ENCODE data around the gene NUP188. TPM values are rescaled to one million over a fixed set of nuclear protein-coding genes. Genes with fewer than 3 reads are reported as not detected.

The NUP188 gene
- total RNA-seq, 1 donor from 2014 or later: 49.8 TPM

DNA sequence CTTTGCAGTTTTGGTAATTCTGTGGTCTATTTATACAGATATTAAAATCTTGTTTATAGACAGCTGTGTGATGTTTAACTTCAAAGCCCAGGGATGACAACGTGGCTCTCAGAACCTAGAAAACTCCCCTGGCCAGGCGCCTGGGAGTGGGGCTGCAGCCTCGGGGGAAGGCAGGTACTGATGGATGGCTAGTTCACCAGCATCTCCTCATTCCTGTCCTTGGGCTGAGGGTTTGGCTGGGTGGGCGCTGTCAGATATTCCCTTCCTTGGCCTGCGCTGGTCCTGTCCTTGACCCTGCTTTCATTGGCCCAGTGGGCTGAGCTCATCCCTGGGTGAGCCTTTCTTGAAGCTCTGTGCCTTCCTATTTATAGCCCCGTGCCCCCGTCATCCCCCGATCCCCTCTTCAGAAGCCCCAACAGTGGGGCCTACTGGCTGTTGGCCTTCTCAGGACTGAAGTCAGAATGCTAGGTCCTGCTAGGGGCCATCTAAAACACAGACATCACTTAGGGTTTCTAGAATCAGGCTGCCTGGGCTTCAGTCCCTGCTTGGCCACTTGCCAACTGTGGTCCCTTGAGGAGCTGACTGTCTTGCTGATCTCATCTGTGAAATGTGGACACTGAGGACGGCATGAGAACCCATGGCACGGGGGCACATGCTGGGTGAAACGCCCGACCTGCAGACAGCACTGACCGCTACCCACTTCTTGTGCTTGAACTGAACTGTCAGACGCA lies 59.7 kb downstream of the NUP188 start:
- DNase-seq: no peak

DNA sequence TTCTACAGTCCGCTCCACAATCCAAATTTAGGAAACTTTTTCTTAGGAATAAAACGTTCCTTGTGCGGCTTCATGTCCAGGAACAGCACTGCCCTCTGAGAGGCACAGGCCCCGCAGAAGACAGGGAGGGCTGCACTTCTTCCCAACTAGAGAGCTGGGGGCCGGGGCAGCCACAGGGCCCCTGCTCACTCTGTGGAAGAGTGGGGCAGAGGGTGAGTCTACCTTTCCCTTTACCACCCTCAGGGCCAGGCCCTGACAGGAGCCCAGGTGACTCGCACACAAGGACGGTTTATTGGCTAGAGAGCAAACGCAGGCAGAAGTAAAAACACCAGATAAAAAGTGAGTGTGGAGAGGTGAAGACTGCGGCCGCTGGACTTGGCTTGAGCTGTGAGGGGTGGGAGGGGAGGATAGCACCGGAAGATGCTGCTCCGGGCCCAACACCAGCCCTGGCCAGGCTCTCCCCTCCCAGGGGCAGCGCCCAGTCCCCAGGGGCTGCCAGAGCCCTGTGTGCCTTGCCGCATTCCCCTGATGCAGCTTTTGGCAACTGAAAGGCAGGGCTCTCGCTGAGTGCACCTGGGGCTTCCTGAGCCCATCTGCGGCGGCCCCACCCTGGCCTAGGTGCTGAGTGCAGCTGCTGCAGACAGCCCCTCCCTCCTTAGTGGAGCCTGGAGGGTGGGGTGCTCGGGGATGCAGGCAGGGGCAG lies 60.4 kb downstream of the NUP188 start:
- no peak for DNase-seq

- no peak for DNase-seq
Measured at GRCh38 chr9:129008469-129008965, 61.0 kb downstream of the NUP188 start.

DNA sequence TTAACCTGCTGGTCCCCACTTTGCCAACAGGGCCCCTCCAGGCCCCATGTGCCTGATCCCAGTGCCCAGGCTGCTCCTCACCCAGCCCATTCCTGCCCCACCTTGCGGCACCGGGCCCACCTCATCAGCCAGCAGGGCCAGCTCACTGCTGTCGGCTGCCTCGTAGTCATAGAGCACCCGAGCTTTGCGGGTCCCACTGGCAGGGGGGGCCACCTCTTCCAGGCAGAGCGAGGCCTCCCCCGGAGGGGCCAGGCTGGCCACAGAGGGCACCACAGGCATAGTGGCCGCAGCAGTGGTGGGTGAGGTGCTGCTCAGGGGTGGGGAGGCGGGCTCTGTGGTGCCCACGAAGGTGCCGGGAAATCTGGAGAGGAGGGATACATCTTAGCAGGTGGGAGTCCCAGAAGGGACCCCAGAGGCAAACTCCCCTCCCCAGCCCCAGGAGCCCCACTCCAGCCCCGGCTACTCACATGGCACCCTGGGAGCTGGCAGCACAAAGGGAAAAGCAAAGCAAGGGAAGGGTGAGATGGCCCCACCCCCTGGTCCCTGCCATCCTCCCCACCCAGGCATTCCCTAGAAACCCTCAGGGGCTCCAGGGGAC lies 61.6 kb downstream of the NUP188 start:
- DNase-seq: no peak

GRCh38 chr9:129009584-129010141 lies 62.2 kb downstream of the NUP188 start:
- no peak for DNase-seq

- DNase-seq: no peak
Measured at GRCh38 chr9:129010267-129010975, 62.9 kb downstream of the NUP188 start.

- DNase-seq: no peak
Measured at GRCh38 chr9:129011170-129011569, 63.7 kb downstream of the NUP188 start.

DNA sequence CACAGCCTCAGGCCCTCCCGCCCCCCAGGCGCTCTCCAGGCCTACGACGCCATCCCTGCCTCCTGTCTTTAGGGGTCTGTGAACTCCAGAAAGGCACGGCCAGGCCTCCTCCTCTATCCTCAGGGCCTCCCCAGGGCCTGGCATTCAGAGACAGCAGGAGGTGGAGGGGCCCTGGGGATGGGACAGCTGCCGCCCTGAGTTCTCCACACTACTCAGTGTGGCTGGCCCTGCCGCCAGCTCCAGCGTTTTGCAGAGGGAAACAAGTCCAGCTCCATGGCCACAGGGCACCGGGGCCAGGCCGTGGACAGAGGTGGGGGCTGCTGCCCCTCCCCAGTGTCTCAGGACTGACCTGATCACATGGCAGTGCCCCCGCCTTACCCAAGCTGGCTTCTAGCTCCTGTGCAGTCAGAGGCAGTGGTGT lies 64.3 kb downstream of the NUP188 start:
- DNase-seq: no peak

DNA sequence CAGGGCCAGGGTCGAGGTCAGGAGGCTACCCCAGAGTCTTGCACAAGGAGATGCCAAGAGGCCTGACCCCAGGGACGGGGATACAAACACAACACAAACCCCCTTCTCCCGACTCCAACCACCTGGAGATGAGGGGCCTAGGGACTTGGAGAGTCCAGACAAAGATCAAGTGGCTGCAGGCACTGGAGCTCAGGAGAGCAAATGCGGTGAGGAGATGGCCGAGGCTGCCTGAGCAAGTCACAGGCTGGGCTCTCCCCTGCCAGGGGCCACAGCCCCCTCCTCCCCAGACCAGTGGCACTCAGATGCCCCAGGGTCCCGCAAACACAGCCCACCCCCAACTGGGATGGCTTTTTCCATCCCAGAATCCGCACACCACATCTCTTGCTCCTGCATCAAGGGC lies 64.8 kb downstream of the NUP188 start:
- no peak for DNase-seq

- no peak for DNase-seq
Measured at GRCh38 chr9:129012893-129013448, 65.5 kb downstream of the NUP188 start.

GRCh38 chr9:129013674-129014073 lies 66.2 kb downstream of the NUP188 start:
- no peak for DNase-seq

DNA sequence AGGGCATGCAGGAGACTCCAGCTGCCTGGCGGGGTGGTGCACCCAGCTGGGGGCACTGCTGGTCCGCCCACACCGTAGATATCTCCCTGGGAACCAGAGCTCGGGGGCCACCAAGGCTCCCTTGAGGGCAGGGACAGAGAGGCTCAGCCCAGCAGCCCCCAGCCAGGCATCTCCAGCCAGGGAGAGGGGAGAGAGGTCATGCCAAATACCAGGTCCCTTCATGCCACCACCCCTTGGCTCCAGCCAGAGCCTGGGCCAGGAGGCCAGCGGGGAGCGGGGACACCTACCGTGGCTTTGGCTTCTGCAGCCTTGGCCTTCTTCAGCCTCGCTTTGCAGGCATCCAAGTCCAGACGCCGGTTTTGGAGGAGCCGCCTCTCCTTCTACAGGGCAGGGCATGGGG lies 66.6 kb downstream of the NUP188 start:
- DNase-seq: no peak

GRCh38 chr9:129014608-129015007 lies 67.1 kb downstream of the NUP188 start:
- DNase-seq: no peak

DNA sequence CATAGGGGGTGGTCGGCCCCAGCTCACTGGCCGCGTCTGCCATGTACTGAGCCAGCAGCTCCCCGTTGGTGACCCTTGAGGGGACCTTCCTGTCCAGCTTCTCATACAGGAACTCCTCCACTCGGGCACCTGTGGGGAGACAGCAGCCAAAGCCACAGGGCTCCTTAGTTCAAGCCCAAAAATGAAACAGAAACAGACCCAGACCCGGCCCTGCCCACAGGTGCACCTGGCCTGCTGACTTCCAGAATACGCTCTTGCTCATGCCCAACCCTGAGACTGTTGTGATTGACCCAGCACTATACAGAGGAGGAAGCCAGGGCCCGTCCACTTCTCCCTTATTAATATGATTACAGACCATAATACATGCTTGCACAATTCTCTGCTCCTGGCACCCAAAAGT lies 73.6 kb downstream of the NUP188 start:
- no peak for DNase-seq

- DNase-seq: no peak
Measured at GRCh38 chr9:129022037-129022436, 74.5 kb downstream of the NUP188 start.

DNA sequence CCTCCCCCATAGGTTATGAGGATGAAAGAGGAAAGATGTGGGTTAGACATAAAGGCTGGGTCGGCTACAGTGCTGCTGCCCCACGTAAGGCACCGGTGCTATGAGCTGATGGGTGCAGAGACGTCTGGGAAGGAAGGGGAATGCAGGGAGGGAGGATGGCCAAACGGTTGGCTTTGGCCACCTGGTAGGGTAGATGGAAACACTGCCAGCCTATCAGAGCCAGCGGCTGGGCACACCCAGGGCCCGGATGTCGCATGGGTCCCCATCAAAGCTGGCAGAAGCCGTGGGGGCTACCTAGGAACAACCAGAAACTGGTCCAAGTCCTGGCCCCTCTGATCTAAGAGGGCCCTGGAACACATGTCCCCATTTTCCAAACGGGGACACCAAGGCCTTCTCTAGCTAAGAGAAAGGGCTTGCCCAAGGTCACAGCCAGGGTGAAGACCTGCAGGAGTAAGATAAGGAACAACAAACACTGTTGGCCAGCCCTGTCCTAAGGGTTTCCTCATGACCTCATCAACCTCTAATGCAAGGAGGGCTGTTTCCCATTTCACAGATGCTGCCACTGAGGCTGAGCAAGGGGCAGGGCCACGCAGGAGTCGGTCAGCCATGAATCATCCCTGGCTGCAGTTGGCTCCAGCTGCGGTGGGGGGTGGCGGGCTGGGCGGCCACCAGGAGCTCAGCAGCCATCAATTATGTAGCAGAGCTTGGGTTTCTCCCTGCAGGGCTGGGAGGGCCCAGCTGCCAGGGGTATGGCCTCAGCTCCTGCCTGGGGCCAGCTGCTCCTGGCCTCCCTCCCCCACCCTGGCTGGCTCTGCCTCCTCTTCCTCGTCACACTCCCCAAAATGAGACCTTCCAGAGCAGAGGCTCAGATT lies 75.8 kb downstream of the NUP188 start:
- DNase-seq: no peak

DNA sequence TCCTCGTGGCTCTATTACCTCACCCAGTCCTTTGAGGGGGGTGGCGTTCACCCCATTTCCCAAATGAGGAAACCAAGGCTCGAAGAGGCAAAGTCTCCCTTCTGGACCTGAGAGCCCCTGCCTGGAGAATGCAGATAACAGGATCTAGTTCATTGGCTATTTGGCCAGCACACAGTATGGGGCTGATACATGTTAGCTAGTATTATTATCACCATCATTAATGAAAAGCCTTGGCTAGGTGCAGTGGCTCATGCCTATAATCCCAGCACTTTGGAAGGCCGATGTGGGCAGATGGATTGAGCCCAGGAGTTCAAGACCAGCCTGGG lies 76.4 kb downstream of the NUP188 start:
- DNase-seq: no peak

GRCh38 chr9:129026442-129027223 lies 79.1 kb downstream of the NUP188 start:
- peak; percentile 46 for DNase-seq

DNA sequence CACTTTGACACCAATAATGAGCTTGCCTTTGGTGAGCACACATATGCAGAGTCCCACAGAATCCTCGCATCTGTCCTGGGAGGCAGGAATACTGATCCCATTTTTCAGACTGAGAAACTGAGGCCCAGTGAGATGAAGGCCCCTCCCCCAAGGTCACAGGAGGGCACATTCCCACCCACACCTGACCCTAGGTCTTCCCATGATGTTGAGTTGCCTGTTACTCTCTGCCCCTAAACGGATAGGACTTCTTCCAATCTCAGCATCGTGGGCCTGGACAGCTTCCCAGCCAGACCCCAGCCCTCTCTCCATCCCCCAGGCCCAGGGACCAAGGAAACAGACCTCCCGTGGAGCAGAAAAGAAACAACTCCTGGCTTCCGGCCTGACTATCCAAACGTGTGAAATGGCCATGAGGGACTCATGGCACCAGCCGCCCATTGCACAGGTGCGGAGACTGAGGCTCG lies 79.8 kb downstream of the NUP188 start:
- no peak for DNase-seq

GRCh38 chr9:129027685-129028191 lies 80.2 kb downstream of the NUP188 start:
- no peak for DNase-seq

All from skin of body (tissue), 2 donors.